HepG2 (cell line): ENCODE results near the gene CDC42EP4. TPM values are rescaled to one million over a fixed set of nuclear protein-coding genes. Genes with fewer than 3 reads are reported as not detected.
A peak's percentile ranks its signal among the peaks of the same experiment; 100 is the strongest.

Experiments used
- ATAC-seq: fragments of 200-7000 bp; cut with Tn5 transposase; 3 replicates; pipeline ENCODE4 v1.9.1; 2020; ENCODE audit warnings: mild to moderate bottlenecking, moderate library complexity
- BruUV-seq: library from RNA; stranded (reverse); fragments of 400-500 nt; replicated peaks from 2 replicates; lab custom pipeline; 2021; lab: Mats Ljungman, UMichigan
- CTCF ChIA-PET: fragments of 300-600 bp; formaldehyde crosslinking; extraction: SDS; loops from one replicate; lab custom pipeline; 2021; ENCODE audit warnings: low total read pairs, inconsistent platforms, low intra/inter-chr PET ratio; lab: Yijun Ruan, JAX
- POLR2A ChIA-PET: fragments of 350-600 bp; sonication (Branson Sonifier 250); formaldehyde crosslinking; loops from one replicate; lab custom pipeline; 2020; ENCODE audit warnings: antibody characterized with exemption, inconsistent platforms; lab: Yijun Ruan, JAX
- DNase-seq: peaks from one replicate; pipeline ENCODE4 v3.0.0-alpha.2; 2015; ENCODE audit warnings: low spot score
- FAIRE-seq: peaks from 3 replicates; lab custom pipeline; 2011; peaks lifted over from hg19 to GRCh38; lab: Jason Lieb, UNC
- H2AFZ ChIP-seq: one replicate; pipeline ENCODE4 v1.6.1; 2011; ENCODE audit warnings: low read length, inconsistent platforms
- H3K27ac ChIP-seq: fragments of 300-600 bp; 3 replicates; pipeline ENCODE4 v1.8.0; 2011; ENCODE audit warnings: mixed run types, mild to moderate bottlenecking, mixed read lengths, low read length, inconsistent platforms; ENCODE audit not compliant: insufficient read depth; ENCODE audit errors: extremely low read length
- H3K27me3 ChIP-seq, 2 experiments: fragments of 200-600 bp in 1 of 2; 2 replicates in 1 of 2; 3 replicates in 1 of 2; pipeline versions ENCODE4 v1.6.0 to v1.8.0; 2011; ENCODE audit warnings: low read length in 2 of 2, mild to moderate bottlenecking in 2 of 2, moderate library complexity in 2 of 2, inconsistent platforms in 1 of 2; ENCODE audit not compliant: insufficient read depth in 2 of 2, control insufficient read depth in 1 of 2
- H3K36me3 ChIP-seq, 2 experiments: fragments of 200-600 bp in 1 of 2; replicated peaks in 1 of 2; 2 replicates in 1 of 2; 3 replicates in 1 of 2; pipeline versions ENCODE4 v1.5.1 to v1.8.0; 2011; ENCODE audit warnings: low read length in 2 of 2, inconsistent platforms in 1 of 2; ENCODE audit not compliant: insufficient read depth in 2 of 2, control insufficient read depth in 1 of 2
- H3K4me1 ChIP-seq: 2 replicates; pipeline ENCODE4 v1.5.1; 2012; ENCODE audit warnings: low read length, inconsistent platforms; ENCODE audit not compliant: insufficient read depth
- H3K4me2 ChIP-seq: 2 replicates; pipeline ENCODE4 v1.6.0; 2011; ENCODE audit warnings: low read depth, low read length, inconsistent platforms
- H3K4me3 ChIP-seq, 3 experiments: fragments of 200-600 bp in 1 of 3; sonication (generic), shearing (Covaris generic) in 1 of 3; replicated peaks in 1 of 3; 2 replicates each; pipeline ENCODE4 v1.5.1; 2011 to 2016; ENCODE audit warnings: low read length in 3 of 3, inconsistent platforms in 2 of 3, low read depth in 2 of 3, mild to moderate bottlenecking in 2 of 3, control low read depth in 1 of 3, mixed read lengths in 1 of 3; ENCODE audit not compliant: insufficient read depth in 1 of 3
- H3K79me2 ChIP-seq: one replicate; pipeline ENCODE4 v1.6.1; 2011; ENCODE audit warnings: low read length, inconsistent platforms; ENCODE audit not compliant: insufficient read depth
- H3K9ac ChIP-seq: 2 replicates; pipeline ENCODE4 v1.6.0; 2011; ENCODE audit warnings: mild to moderate bottlenecking, low read depth, low read length, inconsistent platforms; ENCODE audit not compliant: insufficient read depth
- H3K9me3 ChIP-seq: 2 replicates; pipeline ENCODE4 v1.5.1; 2012; ENCODE audit warnings: mild to moderate bottlenecking, low read length
- H4K20me1 ChIP-seq: 2 replicates; pipeline ENCODE4 v1.6.0; 2011; ENCODE audit warnings: inconsistent platforms, mild to moderate bottlenecking, low read length, moderate library complexity; ENCODE audit not compliant: insufficient read depth
- BCL6 ChIP-seq: IDR thresholded peaks from 2 replicates; pipeline ENCODE4 v1.6.1; 2016; ENCODE audit warnings: missing genetic modification reagents, missing compliant biosample characterization
- NCOA5 ChIP-seq: sonication (generic); formaldehyde crosslinking; IDR thresholded peaks from 2 replicates; pipeline ENCODE4 v1.4.0; 2020; ENCODE audit warnings: missing genetic modification reagents
- ZNF264 ChIP-seq: sonication (generic); formaldehyde crosslinking; IDR thresholded peaks from 2 replicates; pipeline ENCODE4 v1.4.0; 2020; ENCODE audit warnings: missing genetic modification reagents
- ZNF772 ChIP-seq: sonication (generic); formaldehyde crosslinking; IDR thresholded peaks from 2 replicates; pipeline ENCODE4 v1.5.0; 2020; ENCODE audit warnings: mild to moderate bottlenecking, missing genetic modification reagents
- WGBS: methylation state at CpG from one replicate; pipeline ENCODE4 v1.1.6; 2017; ENCODE audit warnings: low lambda C conversion rate; 5-methylcytosine and 5-hydroxymethylcytosine counted together
- in situ Hi-C: cut with HindIII; loops from 2 replicates; pipeline ENCODE4 v1.10.0; 2017; ENCODE audit warnings: low pct_unique_long_range_greater_than_20kb; ENCODE audit not compliant: extremely low pct_ligation_motif_present
- intact Hi-C: fragments of 100-400 bp; cut with micrococcal nuclease; formaldehyde crosslinking; loops from one replicate; pipeline ENCODE4 v1.10.0; 2022; ENCODE audit not compliant: unreplicated experiment
- polyA plus RNA-seq, 8 experiments: library from polyadenylated mRNA; depleted of rRNA in 3 of 8; stranded (reverse) in 7 of 8; unstranded in 1 of 8; fragments of >200 nt; fragmentation: Illumina TruSeq in 4 of 8; extraction: Trizol in 4 of 8; gene quantifications; 2 replicates each; pipeline versions ENCODE4 v1.2.1 to v1.2.3, GENCODE V29; 2011 to 2016; ENCODE audit warnings: low read depth in 4 of 8, missing spikeins in 1 of 8, mixed read lengths in 1 of 8; ENCODE audit not compliant: insufficient read depth in 1 of 8
- total RNA-seq, 5 experiments: library from RNA; depleted of rRNA; stranded (reverse); fragments of >200 nt; fragmentation: Illumina TruSeq; extraction: Trizol; gene quantifications; 2 replicates each; pipeline ENCODE4 v1.2.3, GENCODE V29; 2016; ENCODE audit warnings: low read depth in 1 of 5
- TF ChIP-seq, protein P1 (sequence below): IDR thresholded peaks from 2 replicates; pipeline ENCODE4 v1.6.1; 2016; ENCODE audit warnings: missing compliant biosample characterization, missing genetic modification reagents, borderline replicate concordance
- TF ChIP-seq, protein P2 (sequence below): sonication (generic); formaldehyde crosslinking; IDR thresholded peaks from 2 replicates; pipeline ENCODE4 v1.5.0; 2020; ENCODE audit warnings: mild to moderate bottlenecking, missing genetic modification reagents
- TF ChIP-seq, protein P3 (sequence below): IDR thresholded peaks from 2 replicates; pipeline ENCODE4 v1.6.1; 2018; ENCODE audit warnings: missing genetic modification reagents
- TF ChIP-seq, protein P4 (sequence below): sonication (generic); formaldehyde crosslinking; IDR thresholded peaks from 2 replicates; pipeline ENCODE4 v1.5.1; 2020; ENCODE audit warnings: mild to moderate bottlenecking, missing genetic modification reagents, borderline replicate concordance
- TF ChIP-seq, protein P5 (sequence below): sonication (generic); formaldehyde crosslinking; IDR thresholded peaks from 2 replicates; pipeline ENCODE4 v1.5.1; 2020; ENCODE audit warnings: missing genetic modification reagents, mild to moderate bottlenecking, borderline replicate concordance

Gene CDC42EP4
- total and polyA plus RNA-seq, 2 of the 13 experiments (the other 11 are each of a cell fraction or from before 2014, with no cell fraction given), result 19.0 to 54.0 TPM

DNA sequence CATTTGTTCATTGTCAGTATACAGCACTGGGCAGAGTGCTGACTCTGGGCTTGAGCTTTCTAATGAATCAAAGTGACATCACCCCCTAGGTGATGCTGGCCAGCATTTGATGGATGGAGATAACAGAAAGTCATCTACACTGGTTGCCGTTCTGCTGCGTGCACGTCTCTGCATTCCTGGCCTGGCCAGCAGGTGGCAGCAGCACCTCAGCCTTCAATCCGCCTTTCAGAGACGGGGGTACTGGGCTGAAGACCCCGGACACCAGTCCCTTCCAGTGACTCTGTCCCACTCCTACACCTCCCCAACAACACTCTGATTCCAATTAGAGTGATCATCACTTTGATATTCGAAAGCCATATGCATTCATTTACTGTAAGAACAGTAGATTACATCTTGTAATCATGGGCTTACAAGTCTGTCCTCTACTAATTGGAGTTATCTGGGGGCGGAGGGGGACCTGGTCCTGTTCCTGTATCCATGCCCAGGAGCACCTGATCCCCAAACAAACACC, 56.1 kb downstream of the CDC42EP4 start:
- under 1% methylated on average over 7 of the region's 8 CpGs for WGBS
- POLR2A ChIA-PET, result no interaction called here
- peak; percentile 77 for ATAC-seq
- TF ChIP-seq, protein P1, sequence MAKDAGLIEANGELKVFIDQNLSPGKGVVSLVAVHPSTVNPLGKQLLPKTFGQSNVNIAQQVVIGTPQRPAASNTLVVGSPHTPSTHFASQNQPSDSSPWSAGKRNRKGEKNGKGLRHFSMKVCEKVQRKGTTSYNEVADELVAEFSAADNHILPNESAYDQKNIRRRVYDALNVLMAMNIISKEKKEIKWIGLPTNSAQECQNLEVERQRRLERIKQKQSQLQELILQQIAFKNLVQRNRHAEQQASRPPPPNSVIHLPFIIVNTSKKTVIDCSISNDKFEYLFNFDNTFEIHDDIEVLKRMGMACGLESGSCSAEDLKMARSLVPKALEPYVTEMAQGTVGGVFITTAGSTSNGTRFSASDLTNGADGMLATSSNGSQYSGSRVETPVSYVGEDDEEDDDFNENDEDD (CRISPR knock-in tag), result peak; percentile 38; the same call in 1 of the 2 replicates
- TF ChIP-seq, protein P2, sequence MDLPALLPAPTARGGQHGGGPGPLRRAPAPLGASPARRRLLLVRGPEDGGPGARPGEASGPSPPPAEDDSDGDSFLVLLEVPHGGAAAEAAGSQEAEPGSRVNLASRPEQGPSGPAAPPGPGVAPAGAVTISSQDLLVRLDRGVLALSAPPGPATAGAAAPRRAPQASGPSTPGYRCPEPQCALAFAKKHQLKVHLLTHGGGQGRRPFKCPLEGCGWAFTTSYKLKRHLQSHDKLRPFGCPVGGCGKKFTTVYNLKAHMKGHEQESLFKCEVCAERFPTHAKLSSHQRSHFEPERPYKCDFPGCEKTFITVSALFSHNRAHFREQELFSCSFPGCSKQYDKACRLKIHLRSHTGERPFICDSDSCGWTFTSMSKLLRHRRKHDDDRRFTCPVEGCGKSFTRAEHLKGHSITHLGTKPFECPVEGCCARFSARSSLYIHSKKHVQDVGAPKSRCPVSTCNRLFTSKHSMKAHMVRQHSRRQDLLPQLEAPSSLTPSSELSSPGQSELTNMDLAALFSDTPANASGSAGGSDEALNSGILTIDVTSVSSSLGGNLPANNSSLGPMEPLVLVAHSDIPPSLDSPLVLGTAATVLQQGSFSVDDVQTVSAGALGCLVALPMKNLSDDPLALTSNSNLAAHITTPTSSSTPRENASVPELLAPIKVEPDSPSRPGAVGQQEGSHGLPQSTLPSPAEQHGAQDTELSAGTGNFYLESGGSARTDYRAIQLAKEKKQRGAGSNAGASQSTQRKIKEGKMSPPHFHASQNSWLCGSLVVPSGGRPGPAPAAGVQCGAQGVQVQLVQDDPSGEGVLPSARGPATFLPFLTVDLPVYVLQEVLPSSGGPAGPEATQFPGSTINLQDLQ (CRISPR knock-in tag), result no peak
- TF ChIP-seq, protein P3, sequence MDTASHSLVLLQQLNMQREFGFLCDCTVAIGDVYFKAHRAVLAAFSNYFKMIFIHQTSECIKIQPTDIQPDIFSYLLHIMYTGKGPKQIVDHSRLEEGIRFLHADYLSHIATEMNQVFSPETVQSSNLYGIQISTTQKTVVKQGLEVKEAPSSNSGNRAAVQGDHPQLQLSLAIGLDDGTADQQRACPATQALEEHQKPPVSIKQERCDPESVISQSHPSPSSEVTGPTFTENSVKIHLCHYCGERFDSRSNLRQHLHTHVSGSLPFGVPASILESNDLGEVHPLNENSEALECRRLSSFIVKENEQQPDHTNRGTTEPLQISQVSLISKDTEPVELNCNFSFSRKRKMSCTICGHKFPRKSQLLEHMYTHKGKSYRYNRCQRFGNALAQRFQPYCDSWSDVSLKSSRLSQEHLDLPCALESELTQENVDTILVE, result peak; percentile 70
- TF ChIP-seq ZNF264 (CRISPR knock-in tag) (no peak), BCL6 (CRISPR knock-in tag) (no peak), ZNF772 (CRISPR knock-in tag) (0 out of 2 replicates have a peak, but pooled peaks have one; percentile 58), NCOA5 (CRISPR knock-in tag) (no peak)
- TF ChIP-seq, protein P4, sequence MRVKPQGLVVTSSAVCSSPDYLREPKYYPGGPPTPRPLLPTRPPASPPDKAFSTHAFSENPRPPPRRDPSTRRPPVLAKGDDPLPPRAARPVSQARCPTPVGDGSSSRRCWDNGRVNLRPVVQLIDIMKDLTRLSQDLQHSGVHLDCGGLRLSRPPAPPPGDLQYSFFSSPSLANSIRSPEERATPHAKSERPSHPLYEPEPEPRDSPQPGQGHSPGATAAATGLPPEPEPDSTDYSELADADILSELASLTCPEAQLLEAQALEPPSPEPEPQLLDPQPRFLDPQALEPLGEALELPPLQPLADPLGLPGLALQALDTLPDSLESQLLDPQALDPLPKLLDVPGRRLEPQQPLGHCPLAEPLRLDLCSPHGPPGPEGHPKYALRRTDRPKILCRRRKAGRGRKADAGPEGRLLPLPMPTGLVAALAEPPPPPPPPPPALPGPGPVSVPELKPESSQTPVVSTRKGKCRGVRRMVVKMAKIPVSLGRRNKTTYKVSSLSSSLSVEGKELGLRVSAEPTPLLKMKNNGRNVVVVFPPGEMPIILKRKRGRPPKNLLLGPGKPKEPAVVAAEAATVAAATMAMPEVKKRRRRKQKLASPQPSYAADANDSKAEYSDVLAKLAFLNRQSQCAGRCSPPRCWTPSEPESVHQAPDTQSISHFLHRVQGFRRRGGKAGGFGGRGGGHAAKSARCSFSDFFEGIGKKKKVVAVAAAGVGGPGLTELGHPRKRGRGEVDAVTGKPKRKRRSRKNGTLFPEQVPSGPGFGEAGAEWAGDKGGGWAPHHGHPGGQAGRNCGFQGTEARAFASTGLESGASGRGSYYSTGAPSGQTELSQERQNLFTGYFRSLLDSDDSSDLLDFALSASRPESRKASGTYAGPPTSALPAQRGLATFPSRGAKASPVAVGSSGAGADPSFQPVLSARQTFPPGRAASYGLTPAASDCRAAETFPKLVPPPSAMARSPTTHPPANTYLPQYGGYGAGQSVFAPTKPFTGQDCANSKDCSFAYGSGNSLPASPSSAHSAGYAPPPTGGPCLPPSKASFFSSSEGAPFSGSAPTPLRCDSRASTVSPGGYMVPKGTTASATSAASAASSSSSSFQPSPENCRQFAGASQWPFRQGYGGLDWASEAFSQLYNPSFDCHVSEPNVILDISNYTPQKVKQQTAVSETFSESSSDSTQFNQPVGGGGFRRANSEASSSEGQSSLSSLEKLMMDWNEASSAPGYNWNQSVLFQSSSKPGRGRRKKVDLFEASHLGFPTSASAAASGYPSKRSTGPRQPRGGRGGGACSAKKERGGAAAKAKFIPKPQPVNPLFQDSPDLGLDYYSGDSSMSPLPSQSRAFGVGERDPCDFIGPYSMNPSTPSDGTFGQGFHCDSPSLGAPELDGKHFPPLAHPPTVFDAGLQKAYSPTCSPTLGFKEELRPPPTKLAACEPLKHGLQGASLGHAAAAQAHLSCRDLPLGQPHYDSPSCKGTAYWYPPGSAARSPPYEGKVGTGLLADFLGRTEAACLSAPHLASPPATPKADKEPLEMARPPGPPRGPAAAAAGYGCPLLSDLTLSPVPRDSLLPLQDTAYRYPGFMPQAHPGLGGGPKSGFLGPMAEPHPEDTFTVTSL (CRISPR knock-in tag), result no peak
- TF ChIP-seq, protein P5, sequence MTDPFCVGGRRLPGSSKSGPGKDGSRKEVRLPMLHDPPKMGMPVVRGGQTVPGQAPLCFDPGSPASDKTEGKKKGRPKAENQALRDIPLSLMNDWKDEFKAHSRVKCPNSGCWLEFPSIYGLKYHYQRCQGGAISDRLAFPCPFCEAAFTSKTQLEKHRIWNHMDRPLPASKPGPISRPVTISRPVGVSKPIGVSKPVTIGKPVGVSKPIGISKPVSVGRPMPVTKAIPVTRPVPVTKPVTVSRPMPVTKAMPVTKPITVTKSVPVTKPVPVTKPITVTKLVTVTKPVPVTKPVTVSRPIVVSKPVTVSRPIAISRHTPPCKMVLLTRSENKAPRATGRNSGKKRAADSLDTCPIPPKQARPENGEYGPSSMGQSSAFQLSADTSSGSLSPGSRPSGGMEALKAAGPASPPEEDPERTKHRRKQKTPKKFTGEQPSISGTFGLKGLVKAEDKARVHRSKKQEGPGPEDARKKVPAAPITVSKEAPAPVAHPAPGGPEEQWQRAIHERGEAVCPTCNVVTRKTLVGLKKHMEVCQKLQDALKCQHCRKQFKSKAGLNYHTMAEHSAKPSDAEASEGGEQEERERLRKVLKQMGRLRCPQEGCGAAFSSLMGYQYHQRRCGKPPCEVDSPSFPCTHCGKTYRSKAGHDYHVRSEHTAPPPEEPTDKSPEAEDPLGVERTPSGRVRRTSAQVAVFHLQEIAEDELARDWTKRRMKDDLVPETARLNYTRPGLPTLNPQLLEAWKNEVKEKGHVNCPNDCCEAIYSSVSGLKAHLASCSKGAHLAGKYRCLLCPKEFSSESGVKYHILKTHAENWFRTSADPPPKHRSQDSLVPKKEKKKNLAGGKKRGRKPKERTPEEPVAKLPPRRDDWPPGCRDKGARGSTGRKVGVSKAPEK (CRISPR knock-in tag), result peak; percentile 66; the same call in 1 of the 2 replicates

More for the DNA sequence above, 56.1 kb downstream of the CDC42EP4 start:
- H3K4me3 ChIP-seq, result no peak overlapping the region
- peaks cover 35% of the 10 kb centered on the region for H3K4me1 ChIP-seq
- intact Hi-C loops (loop anchor here (1.0 to 5.0 kb wide), 2 partner anchors 115 to 528 kb away; no protein-coding TSS in a partner anchor), in situ Hi-C loops (loop anchor here (5.0 kb wide), 1 partner anchor 117 kb away; no protein-coding TSS in a partner anchor)
- no peaks in the 10 kb centered on the region for H4K20me1 ChIP-seq
- CTCF ChIA-PET, result interaction anchor here (1.3 to 4.8 kb wide), 6 partner anchors 55 to 115 kb away, joined by 4 to 159 read pairs (median 7); no protein-coding TSS in a partner anchor
- DNase-seq (no peak), FAIRE-seq (peak; percentile 90)
- H3K9me3 ChIP-seq, result no peaks in the 10 kb centered on the region
- H2AFZ ChIP-seq, result no peak overlapping the region
- no peak overlapping the region for H3K27ac ChIP-seq
- H3K27me3 ChIP-seq, result no peaks in the 10 kb centered on the region
- BruUV-seq, result no TSS peak
- no peak overlapping the region for H3K9ac ChIP-seq
- H3K79me2 ChIP-seq, result no peaks in the 10 kb centered on the region
- no peak overlapping the region for H3K4me2 ChIP-seq
- H3K36me3 ChIP-seq, result no peaks in the 10 kb centered on the region
